ENCODE results near the gene ZZZ3.

GRCh38 chr1:77652970-77653516 lies 29.4 kb downstream of the ZZZ3 start:
- TF ChIP-seq POLR2A (IDR thresholded peaks at IDR 0.05; ENCODE audit: low read depth) (no peak), POLR2AphosphoS5 (IDR thresholded peaks at IDR 0.05) (no peak), CTCF (IDR thresholded peaks at IDR 0.05) (no peak), EP300 (IDR thresholded peaks at IDR 0.05) (no peak)
